ENCODE data around the gene SLC17A1. TPM values are rescaled to one million over a fixed set of nuclear protein-coding genes. Genes with fewer than 3 reads are reported as not detected.

The SLC17A1 gene
- total RNA-seq, 4 donors from 2014 or later = not detected

DNA sequence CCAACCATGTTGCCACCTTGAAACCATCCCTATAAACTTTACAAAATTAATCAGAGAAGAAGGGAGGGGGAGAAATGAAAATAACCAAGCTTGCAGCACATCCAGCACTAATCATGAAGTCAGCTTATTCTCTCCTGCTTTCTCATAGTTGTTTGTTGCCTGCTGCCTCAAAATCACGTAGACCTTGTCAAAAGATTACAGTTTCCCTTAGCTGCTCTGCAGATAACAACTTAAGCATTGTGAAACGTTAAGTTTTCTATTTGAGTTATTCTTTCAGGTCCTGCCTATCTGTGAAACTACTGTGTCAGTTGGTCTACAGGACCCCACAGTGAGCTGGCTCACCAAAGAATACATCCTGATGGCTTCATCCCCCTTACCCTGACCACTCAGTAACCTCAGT, 44.4 kb downstream of the SLC17A1 start:
- ATAC-seq = no peak

DNA sequence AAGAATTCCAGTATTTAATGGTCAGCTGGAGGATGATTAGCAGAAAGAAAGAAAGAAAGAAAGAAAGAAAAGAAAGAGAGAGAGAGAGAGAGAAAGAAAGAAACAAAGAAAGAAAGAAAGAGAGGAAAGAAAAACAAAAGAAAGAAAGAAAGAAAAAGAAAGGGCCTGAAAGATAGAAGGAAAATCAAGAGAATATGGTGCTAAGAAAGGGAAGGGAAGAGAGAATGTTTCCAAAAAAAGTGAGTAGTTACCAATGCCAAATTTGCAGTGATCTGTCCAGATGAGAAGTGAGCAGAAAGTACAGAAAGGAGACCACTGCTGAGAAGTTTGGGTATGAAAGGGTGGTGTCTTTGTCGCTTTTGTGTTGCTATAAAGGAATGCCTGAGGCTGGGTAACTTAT, 50.7 kb downstream of the SLC17A1 start:
- ATAC-seq = no peak
- H3K4me3 ChIP-seq = no peak overlapping the region
- H3K9me3 ChIP-seq = no peaks in the 10 kb centered on the region
- no peaks in the 10 kb centered on the region for H3K36me3 ChIP-seq
- 89 to 100% methylated on average over 1 of the region's 1 CpG for WGBS, 2 donors (ENCODE audit: low coverage in 1 of 2)
- peaks cover 10% of the 10 kb centered on the region for H3K27me3 ChIP-seq
- TF ChIP-seq EP300 (IDR thresholded peaks at IDR 0.05) = no peak
- TF ChIP-seq, protein P1, sequence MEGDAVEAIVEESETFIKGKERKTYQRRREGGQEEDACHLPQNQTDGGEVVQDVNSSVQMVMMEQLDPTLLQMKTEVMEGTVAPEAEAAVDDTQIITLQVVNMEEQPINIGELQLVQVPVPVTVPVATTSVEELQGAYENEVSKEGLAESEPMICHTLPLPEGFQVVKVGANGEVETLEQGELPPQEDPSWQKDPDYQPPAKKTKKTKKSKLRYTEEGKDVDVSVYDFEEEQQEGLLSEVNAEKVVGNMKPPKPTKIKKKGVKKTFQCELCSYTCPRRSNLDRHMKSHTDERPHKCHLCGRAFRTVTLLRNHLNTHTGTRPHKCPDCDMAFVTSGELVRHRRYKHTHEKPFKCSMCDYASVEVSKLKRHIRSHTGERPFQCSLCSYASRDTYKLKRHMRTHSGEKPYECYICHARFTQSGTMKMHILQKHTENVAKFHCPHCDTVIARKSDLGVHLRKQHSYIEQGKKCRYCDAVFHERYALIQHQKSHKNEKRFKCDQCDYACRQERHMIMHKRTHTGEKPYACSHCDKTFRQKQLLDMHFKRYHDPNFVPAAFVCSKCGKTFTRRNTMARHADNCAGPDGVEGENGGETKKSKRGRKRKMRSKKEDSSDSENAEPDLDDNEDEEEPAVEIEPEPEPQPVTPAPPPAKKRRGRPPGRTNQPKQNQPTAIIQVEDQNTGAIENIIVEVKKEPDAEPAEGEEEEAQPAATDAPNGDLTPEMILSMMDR (IDR thresholded peaks at IDR 0.05) = no peak
- TF ChIP-seq POLR2AphosphoS5 (IDR thresholded peaks at IDR 0.05) = no peak
- no peak for TF ChIP-seq POLR2A (IDR thresholded peaks at IDR 0.05)
- no peak overlapping the region for H3K27ac ChIP-seq
- H3K4me1 ChIP-seq = no peaks in the 10 kb centered on the region

More for the DNA sequence above, 44.4 kb downstream of the SLC17A1 start:
- TF ChIP-seq POLR2A (IDR thresholded peaks at IDR 0.05) = no peak
- TF ChIP-seq POLR2AphosphoS5 (IDR thresholded peaks at IDR 0.05) = no peak
- H3K4me1 ChIP-seq = no peaks in the 10 kb centered on the region
- no peaks in the 10 kb centered on the region for H3K27me3 ChIP-seq
- H3K9me3 ChIP-seq = no peaks in the 10 kb centered on the region
- no peaks in the 10 kb centered on the region for H3K36me3 ChIP-seq
- no peak overlapping the region for H3K27ac ChIP-seq
- H3K4me3 ChIP-seq = no peak overlapping the region
- WGBS, 2 donors (ENCODE audit: low coverage in 1 of 2) = 39 to 67% methylated on average over 2 of the region's 2 CpGs

DNA sequence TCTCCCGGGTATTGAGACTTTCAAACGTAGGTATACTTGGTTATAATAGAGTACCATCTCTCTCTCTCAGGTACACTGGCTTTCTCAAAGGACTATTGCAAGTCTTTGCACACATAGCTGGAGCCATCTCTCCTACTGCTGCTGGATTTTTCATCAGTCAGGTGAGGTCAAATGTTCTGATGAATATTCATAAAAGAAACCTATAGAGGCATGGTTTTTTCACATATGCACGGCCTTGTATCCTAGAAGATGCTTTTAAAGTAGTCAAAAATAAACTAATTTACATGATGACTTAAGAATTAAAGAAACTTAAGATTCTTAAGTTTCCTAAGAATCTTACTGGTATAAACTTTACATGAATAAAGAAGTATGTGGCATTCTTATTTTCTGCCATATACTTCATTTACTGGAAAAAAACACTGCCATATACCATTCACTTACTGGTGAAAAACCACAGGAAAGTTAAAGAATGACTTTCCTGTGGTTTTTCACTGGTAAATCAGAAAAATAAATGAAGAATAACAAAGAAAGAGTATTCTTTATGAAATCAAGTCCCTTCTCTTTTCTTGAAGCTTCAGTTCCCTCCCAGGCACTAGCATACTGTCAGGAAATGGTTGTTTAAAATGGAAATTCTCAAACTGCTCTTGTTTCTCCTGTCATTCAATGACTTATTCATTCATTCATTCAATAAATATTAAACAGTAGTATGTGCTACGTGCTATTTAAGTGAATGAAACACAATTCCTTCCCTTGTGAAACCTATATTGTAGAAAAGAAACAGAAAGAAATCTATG, 53.8 kb downstream of the SLC17A1 start:
- no peaks in the 10 kb centered on the region for H3K36me3 ChIP-seq
- 39 to 60% methylated on average over 4 of the region's 4 CpGs for WGBS, 2 donors (ENCODE audit: low coverage in 1 of 2)
- no peak for ATAC-seq
- no peaks in the 10 kb centered on the region for H3K4me1 ChIP-seq
- no peaks in the 10 kb centered on the region for H3K9me3 ChIP-seq
- no peak for TF ChIP-seq POLR2A (IDR thresholded peaks at IDR 0.05)
- TF ChIP-seq POLR2AphosphoS5 (IDR thresholded peaks at IDR 0.05) = no peak
- TF ChIP-seq, protein P1 (IDR thresholded peaks at IDR 0.05) = no peak
- TF ChIP-seq EP300 (IDR thresholded peaks at IDR 0.05) = no peak
- H3K4me3 ChIP-seq = no peak overlapping the region
- peaks cover 10% of the 10 kb centered on the region for H3K27me3 ChIP-seq
- H3K27ac ChIP-seq = no peak overlapping the region

DNA sequence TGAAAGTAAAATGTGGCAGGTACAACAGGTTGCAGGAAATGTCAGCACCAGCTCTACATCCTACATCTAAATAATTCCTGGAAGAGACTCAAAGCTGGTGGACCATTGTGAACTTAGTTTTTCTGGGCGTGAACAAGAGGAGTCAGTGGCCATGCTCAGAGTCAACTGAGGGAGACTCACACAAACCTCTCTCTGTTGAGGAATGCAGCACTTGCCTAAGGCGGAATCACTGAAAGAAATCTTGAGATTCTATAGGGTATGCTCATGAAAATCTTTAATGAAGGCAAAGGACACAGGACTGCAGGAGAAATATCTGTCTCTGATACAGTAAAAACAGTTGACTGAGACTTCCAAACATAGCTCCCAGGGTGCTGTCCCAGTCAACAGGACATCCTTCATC, 54.8 kb downstream of the SLC17A1 start:
- ATAC-seq = no peak
- 70 to 80% methylated on average over 1 to 2 of the region's 2 CpGs for WGBS, 2 donors (ENCODE audit: low coverage in 1 of 2)
- TF ChIP-seq POLR2AphosphoS5 (IDR thresholded peaks at IDR 0.05) (no peak), EP300 (IDR thresholded peaks at IDR 0.05) (no peak), POLR2A (IDR thresholded peaks at IDR 0.05) (no peak)
- TF ChIP-seq, protein P1 (IDR thresholded peaks at IDR 0.05) = no peak
- Histone ChIP-seq H3K36me3 (no peaks in the 10 kb centered on the region), H3K9me3 (no peaks in the 10 kb centered on the region), H3K27ac (no peak overlapping the region), H3K4me1 (no peaks in the 10 kb centered on the region), H3K27me3 (peaks cover 10% of the 10 kb centered on the region), H3K4me3 (no peak overlapping the region)

DNA sequence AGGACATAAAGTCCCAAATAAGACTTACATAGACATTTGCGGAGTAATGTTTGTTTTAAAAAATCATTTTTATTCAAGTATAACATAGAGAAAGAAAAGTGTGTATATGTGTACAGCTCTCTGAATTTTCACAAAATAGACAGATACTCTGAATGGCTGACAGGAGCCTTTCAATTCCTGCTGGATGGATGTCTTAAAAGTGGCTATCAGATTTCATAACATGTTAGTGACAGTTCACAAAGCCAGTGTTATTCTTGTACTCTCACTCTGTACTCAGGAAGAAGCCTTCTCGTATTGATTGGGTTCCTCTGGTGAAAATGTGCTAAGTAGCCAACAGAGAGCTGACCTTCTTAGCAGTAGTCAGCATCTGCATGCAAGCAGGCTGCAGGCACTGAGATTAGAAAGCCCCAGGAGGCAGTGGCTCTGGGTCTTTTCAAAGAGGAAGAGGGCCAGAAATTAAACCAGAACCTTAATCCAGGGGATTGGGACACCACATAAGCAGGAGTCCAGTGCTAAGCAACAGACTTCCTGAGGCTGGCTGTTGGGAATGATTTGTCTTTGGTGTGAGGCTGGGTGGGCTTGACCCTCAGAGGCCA, 57.6 kb downstream of the SLC17A1 start:
- WGBS, 2 donors (ENCODE audit: low coverage in 1 of 2) = 0 to 41% methylated on average over 2 of the region's 2 CpGs
- ATAC-seq = no peak
- TF ChIP-seq POLR2A (IDR thresholded peaks at IDR 0.05) (no peak), POLR2AphosphoS5 (IDR thresholded peaks at IDR 0.05) (no peak), EP300 (IDR thresholded peaks at IDR 0.05) (no peak)
- TF ChIP-seq, protein P1 (IDR thresholded peaks at IDR 0.05) = no peak
- Histone ChIP-seq H3K27ac (no peak overlapping the region), H3K4me1 (no peaks in the 10 kb centered on the region), H3K4me3 (no peak overlapping the region), H3K27me3 (peaks cover 10% of the 10 kb centered on the region), H3K9me3 (no peaks in the 10 kb centered on the region), H3K36me3 (no peaks in the 10 kb centered on the region)
